ENCODE data around the gene NDUFAF8.
A peak's percentile ranks its signal among the peaks of the same experiment; 100 is the strongest.
"Not testable (repeated sequence)": the region's sequence is repeated elsewhere in the genome, so short reads cannot be mapped to it uniquely, and the experiment has no call there.

Gene NDUFAF8

GRCh38 chr17:81227630-81228029, 11.5 kb upstream of the NDUFAF8 start:
- peaks cover 5 to 42% of the 10 kb centered on the region in 2 experiments; a peak in 2 of 3 replicates for H3K36me3 ChIP-seq (ENCODE audit: control insufficient read depth in 2 of 2, insufficient read depth in 1 of 2, low read length in 2 of 2)
- H3K9me3 ChIP-seq (ENCODE audit: control insufficient read depth, insufficient read depth, low read depth, low read length); POLR2A ChIA-PET; H3K27ac ChIP-seq (ENCODE audit: extremely low read depth, low read depth, low read length); H3K4me1 ChIP-seq (ENCODE audit: control insufficient read depth, insufficient read depth, low read length); H3K4me3 ChIP-seq (ENCODE audit: low read depth, low read length): not testable (repeated sequence)
- CTCF ChIA-PET = interaction anchor here (1.6 kb wide), 1 partner anchor 85 kb away, joined by 5 read pairs; no protein-coding TSS in a partner anchor
- TF ChIP-seq ZNF18 (tag by site-specific recombination; IDR thresholded peaks at IDR 0.05) (0 out of 2 replicates have a peak, but pooled peaks have one; percentile 36), PRDM1 (tag by site-specific recombination; IDR thresholded peaks at IDR 0.05) (peak; percentile 46)

GRCh38 chr17:81228420-81228819, 10.7 kb upstream of the NDUFAF8 start:
- CTCF ChIA-PET = no interaction called here
- Histone ChIP-seq H3K4me3 (ENCODE audit: low read depth, low read length) (no peak overlapping the region), H3K9me3 (ENCODE audit: control insufficient read depth, insufficient read depth, low read depth, low read length) (no peaks in the 10 kb centered on the region), H3K27ac (ENCODE audit: extremely low read depth, low read depth, low read length) (no peak overlapping the region), H3K4me1 (ENCODE audit: control insufficient read depth, insufficient read depth, low read length) (0 out of 2 replicates have a peak, but pooled peaks cover 2% of the 10 kb centered on the region), H3K36me3 (ENCODE audit: control insufficient read depth in 2 of 2, insufficient read depth in 1 of 2, low read length in 2 of 2) (peaks cover 5 to 49% of the 10 kb centered on the region in 2 experiments; a peak in 2 of 3 replicates)
- TF ChIP-seq ZNF521 (tag by site-specific recombination; IDR thresholded peaks at IDR 0.05) (no peak), ZFP69B (tag by site-specific recombination; IDR thresholded peaks at IDR 0.05) (no peak), ZNF518A (tag by site-specific recombination; conservative IDR thresholded peaks at IDR 0.05; ENCODE audit: low read depth) (no peak), ZNF354C (tag by site-specific recombination; IDR thresholded peaks at IDR 0.05; ENCODE audit: borderline replicate concordance, low read depth) (no peak), ZNF148 (tag by site-specific recombination; IDR thresholded peaks at IDR 0.05; ENCODE audit: borderline replicate concordance) (no peak), ZNF350 (tag by site-specific recombination; IDR thresholded peaks at IDR 0.05) (no peak), ZNF571 (tag by site-specific recombination; IDR thresholded peaks at IDR 0.05) (no peak), ZNF600 (tag by site-specific recombination; IDR thresholded peaks at IDR 0.05) (no peak), ZNF585B (tag by site-specific recombination; IDR thresholded peaks at IDR 0.05) (no peak), KLF17 (tag by site-specific recombination; IDR thresholded peaks at IDR 0.05) (no peak), FEZF1 (tag by site-specific recombination; IDR thresholded peaks at IDR 0.05) (no peak)
- POLR2A ChIA-PET = interaction anchor here (0.9 kb wide), 1 partner anchor 324 kb away, joined by 3 read pairs; no protein-coding TSS in a partner anchor

All from HEK293 (cell line).